Stimulated activated CD4-positive, alpha-beta T cell treated with anti-CD3 and anti-CD28 coated beads, Interleukin-2, amount 100 ng/mL, for 48 hours (primary cell): ENCODE measurements around the gene WDR90.

Experiments used
- DNase-seq, 2 donors: peaks; one replicate each; pipeline ENCODE4 v3.0.0-alpha.2; 2020

The WDR90 gene

DNA sequence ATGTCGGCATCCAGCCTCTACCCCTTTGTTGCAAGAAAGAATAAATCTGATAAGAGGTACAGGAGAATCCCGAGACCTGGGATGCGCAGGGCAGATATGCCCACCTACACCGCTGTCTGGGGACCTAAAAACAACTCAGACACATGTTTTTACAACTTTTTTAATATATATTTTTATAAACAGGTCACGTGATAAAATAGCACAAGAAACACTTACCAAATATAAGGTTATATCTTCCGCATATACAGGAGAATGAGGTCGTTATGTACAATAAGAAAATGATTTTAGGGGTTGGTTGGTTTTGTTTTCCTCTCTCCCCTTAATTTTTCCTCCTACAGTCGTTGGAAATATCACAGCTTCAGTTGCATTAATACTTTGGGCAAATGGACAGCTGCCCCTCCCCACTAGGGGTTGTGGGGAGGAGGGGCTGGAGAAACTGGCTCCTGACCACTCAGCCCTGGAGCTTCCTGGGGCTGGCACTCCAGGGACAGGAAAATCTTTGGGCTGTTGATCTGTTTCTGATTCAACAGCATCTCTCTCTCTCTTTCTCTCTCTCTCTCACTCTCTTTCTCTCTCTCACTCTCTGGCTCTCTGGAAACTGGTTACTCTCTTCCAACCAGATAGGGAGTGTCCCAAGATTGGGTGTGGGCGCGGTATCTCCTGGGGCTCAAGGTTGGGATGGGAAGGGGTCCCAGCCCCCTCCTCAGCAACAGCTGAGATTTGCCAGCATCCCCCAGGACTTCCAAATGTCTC lies 43.4 kb downstream of the WDR90 start:
- DNase-seq = no peak

GRCh38 chr16:693364-693763 lies 44.2 kb downstream of the WDR90 start:
- DNase-seq = no peak

DNA sequence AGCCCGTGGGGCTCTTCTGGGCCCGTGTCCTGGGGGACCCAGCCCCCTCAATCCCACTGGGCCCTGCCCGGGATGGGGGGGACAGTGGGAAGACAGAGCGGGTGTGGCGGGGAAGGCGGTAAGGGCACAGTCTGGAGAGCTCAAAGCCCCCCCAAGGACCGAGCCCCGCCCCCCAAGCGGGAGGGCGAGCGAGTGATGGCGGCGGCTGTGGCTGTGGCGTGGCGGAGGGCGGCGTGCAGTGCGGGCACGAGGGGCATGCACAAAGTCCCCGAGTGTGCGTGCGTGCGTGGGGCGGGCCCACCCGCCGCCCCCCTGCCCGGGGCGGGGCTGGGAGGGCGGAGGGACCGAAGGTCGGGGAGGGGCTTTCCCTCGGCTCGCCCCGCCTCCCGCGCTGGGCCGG lies 44.6 kb downstream of the WDR90 start:
- DNase-seq = no peak

- DNase-seq = no peak
These were observed 45.2 kb downstream of the WDR90 start for GRCh38 chr16:694187-694862.

DNA sequence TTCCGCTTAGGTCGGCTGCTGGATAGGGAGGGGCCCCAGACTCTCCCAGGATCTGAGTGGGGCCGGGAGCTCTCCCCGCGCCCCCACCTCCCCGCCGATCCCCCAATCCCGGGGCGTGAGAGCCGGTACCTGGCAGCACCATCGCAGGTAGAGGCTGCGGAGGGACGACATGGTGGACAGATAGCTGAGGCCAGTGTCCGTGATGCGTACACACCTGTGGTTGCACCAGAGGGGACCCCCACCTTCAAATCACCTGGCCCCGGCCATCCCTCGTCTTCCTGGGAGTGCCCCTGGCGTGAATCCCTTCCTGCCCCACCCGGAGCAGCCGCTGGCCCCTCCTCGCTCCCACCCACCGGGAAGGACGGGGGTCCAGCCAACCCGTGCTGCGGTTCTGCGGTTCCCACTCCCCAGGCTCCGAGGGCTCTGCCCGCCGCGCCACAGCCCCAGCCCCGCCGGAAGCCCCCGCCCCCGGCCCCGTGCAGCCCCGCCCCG lies 45.7 kb downstream of the WDR90 start:
- DNase-seq = no peak

DNA sequence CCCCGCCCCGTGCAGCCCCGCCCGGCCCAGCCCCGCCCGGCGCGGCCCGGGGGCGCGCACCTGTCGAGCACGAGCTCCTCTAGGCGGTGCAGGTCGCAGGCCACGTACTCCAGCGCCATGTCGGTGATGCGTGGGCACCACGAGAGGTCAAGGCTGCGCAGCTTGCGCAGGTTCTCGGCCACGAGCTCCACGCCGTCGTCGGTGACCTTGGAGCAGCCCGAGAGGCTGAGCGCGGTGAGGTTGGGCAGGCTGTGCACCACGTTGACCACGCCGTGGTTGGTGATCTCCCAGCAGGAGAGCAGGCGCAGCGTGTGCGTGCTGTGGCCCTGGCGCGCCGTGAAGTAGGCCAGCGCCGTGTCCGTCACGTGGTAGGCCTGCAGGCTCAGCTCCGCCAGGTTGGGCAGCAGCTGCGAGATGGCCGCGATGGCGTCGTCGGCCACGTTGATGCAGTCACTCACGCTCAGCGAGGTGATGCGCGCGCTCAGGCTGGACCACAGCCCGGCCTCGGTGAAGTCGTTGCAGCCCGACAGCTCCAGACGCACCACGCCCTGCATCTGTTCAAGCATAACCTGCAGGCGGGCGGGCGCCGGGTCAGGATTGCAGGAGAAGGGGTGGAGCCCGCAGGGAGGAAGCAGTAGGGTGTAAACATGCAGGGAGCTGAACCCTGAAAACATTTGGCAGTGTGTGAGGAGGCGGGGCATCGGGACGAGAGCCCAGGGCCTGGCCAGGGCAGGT lies 46.4 kb downstream of the WDR90 start:
- peak; percentile 57 to 69 for DNase-seq

GRCh38 chr16:698911-699671 lies 49.9 kb downstream of the WDR90 start:
- DNase-seq = no peak

DNA sequence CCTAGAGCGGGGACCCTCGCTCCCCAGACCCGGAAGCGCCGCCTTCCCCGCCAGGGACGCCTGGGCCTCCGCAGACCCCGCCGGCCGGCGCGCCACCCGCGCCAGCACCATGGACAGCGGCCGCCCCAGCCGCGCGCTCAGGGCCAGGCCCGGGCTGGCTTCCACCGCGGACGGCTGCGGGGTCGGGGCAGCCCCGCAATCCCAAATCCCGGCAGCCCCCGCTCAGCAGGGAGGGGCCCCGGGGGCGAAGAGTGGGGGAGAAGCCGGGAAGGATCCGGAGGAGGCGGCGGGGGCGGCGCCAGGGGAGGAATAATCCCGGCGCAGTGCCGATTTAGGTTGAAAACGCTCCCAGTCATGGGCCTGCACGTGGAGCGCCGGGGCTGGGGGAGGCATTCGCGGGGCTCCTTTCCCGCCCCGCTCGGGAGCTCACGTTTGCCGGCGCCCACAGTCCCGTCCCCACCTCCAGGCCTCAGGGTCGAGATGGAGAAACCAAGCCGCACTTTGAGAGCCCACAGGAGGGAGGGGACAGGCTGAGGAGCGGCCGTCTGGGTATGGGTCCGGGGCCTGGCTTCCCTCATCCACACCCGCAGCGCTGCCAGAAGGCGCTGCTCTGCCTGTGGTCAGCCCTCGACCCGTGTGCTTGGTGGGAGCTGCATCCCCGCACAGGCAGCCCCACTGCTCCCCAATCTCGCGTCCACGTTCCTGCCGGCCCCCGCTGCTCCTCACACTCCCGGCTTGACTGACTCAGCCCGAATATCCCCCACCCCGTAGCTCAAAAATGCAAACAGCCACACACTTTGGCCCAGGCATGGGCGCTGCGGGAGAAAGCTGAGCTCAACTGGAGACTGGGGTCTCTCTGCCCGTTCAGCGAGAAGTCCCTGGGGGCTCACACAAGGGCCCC lies 51.8 kb downstream of the WDR90 start:
- DNase-seq = peak in 1 of 2 donors; percentile 51

DNA sequence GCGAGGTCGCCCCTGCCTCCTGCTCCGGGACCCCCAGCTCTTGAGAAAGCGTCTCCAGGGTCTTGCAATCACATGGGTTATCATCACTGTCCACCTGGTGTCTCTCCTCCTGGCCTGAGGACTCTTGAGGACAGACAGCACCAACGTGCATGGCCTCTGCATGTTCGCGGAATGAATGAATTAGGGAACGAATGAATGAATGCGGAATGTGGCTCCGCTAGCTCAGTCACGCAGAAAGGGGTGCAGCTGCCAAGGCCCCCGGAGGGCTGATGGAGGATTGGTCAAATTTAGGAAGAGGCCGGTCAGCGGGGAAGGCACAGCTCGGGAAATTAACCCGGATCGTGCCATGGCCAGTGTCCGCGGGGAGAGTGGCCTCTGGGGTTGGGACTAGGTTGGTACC lies 53.2 kb downstream of the WDR90 start:
- no peak for DNase-seq

GRCh38 chr16:703406-703805 lies 54.2 kb downstream of the WDR90 start:
- no peak for DNase-seq

- no peak for DNase-seq
These were observed 54.9 kb downstream of the WDR90 start for GRCh38 chr16:704047-704446.

GRCh38 chr16:704552-705380 lies 55.6 kb downstream of the WDR90 start:
- DNase-seq = no peak

GRCh38 chr16:705431-706188 lies 56.4 kb downstream of the WDR90 start, which contains the start of gene FBXL16:
Gene FBXL16 (minus strand): TSS chr16:705801. CDS start chr16:697405, 8,396 bp downstream.
- DNase-seq = no peak

DNA sequence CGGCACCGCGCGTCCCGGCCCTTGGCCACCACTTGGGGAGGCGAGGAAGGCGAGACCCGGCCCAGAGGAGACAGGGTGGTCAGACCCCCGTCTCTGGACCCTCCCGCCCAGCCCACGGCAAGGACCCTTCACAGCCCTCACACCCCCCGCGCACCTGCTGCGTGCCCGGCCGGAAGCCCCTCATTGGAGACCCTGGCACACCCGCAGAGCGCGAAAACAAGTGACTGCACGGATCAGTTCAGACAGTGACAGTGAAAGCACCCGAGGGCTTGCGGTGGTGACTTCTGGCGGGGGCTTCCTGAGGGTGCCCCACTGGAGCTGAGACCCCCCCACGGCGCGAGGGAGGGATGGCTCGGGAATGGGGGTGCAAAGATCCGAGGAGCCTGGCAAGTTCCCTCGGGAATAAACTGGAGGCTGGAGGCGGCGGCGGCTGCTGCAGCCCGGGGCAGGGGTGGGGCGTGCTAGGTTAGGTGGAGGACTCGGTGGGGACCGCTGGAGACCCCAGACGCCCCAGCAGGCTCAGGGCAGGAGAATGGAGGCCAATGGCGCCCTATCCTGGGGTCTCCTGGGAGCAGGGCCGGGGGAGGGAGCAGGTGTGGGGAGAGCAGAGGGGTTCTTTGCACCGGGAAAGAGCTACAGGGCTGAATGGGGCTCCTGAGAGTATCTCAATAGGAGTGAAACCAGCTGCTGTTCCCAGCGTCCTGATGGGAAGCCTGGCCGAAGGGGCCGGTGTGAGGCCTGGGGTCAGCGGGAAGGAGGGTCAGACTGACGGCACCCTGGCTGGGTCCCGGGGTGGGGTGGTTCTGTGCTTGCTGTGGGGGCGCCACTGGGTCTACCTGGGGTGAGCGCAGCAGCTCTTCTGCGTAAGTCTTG lies 57.3 kb downstream of the WDR90 start:
- DNase-seq = no peak

- DNase-seq = no peak
These were observed 57.9 kb downstream of the WDR90 start for GRCh38 chr16:707062-707538.

DNA sequence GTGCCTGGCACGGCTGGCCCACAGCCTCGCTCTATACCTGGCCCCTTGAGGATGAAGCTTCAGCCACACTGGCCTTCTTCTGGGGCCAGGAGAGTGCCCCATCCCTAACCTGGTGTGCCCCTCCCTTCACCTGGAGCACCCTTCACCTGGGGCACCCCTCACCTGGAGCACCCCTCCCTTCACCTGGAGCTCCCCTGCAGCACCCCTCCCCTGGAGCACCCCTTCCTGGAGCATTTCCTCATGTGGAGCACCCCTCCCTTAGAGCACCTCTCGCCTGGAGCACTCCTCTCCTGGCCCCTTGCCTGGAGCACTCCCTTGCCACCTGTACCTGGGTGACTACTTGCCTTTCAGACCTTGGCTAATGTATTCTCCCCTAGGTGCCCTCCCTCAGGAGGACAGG lies 58.9 kb downstream of the WDR90 start:
- DNase-seq = no peak

- DNase-seq = no peak
These were observed 59.8 kb downstream of the WDR90 start for GRCh38 chr16:708959-709358.

GRCh38 chr16:709566-710499 lies 60.7 kb downstream of the WDR90 start:
- no peak for DNase-seq
